Ishikawa (cell line): ENCODE results near the gene DOCK7.
A peak's percentile ranks its signal among the peaks of the same experiment; 100 is the strongest.

Experiments used
- CEBPB ChIP-seq: IDR thresholded peaks from 2 replicates; pipeline ENCODE4 v1.6.1; 2012
- CREB1 ChIP-seq: IDR thresholded peaks from 2 replicates; pipeline ENCODE4 v1.6.1; 2012; ENCODE audit warnings: low read depth
- EGR1 ChIP-seq: IDR thresholded peaks from 2 replicates; pipeline ENCODE4 v1.6.1; 2012
- EP300 ChIP-seq: IDR thresholded peaks from 2 replicates; pipeline ENCODE4 v1.6.1; 2012; ENCODE audit warnings: borderline replicate concordance
- FOXM1 ChIP-seq: IDR thresholded peaks from 2 replicates; pipeline ENCODE4 v1.6.1; 2012; ENCODE audit warnings: low read depth, borderline replicate concordance
- MAX ChIP-seq: IDR thresholded peaks from 2 replicates; pipeline ENCODE4 v1.6.1; 2012
- NFIC ChIP-seq: IDR thresholded peaks from 2 replicates; pipeline ENCODE4 v1.6.1; 2012
- RAD21 ChIP-seq: IDR thresholded peaks from 2 replicates; pipeline ENCODE4 v1.6.1; 2012; ENCODE audit warnings: low read depth
- TAF1 ChIP-seq: IDR thresholded peaks from 2 replicates; pipeline ENCODE4 v1.6.1; 2012; ENCODE audit warnings: low read depth, mild to moderate bottlenecking
- TCF12 ChIP-seq: IDR thresholded peaks from 2 replicates; pipeline ENCODE4 v1.6.1; 2012; ENCODE audit warnings: low read depth
- TEAD4 ChIP-seq: IDR thresholded peaks from 2 replicates; pipeline ENCODE4 v1.6.1; 2012
- YY1 ChIP-seq: IDR thresholded peaks from 2 replicates; pipeline ENCODE4 v1.6.1; 2012; ENCODE audit warnings: low read depth
- ZBTB7A ChIP-seq: IDR thresholded peaks from 2 replicates; pipeline ENCODE4 v1.6.1; 2012; ENCODE audit warnings: low read depth
- TF ChIP-seq, protein P1 (sequence below): IDR thresholded peaks from 2 replicates; pipeline ENCODE4 v1.6.1; 2012; ENCODE audit warnings: low read depth, mild to moderate bottlenecking
- TF ChIP-seq, protein P2 (sequence below): IDR thresholded peaks from 2 replicates; pipeline ENCODE4 v1.6.1; 2012

DOCK7 gene

GRCh38 chr1:62436039-62436465, 252.1 kb downstream of the DOCK7 start:
- TF ChIP-seq, protein P1, sequence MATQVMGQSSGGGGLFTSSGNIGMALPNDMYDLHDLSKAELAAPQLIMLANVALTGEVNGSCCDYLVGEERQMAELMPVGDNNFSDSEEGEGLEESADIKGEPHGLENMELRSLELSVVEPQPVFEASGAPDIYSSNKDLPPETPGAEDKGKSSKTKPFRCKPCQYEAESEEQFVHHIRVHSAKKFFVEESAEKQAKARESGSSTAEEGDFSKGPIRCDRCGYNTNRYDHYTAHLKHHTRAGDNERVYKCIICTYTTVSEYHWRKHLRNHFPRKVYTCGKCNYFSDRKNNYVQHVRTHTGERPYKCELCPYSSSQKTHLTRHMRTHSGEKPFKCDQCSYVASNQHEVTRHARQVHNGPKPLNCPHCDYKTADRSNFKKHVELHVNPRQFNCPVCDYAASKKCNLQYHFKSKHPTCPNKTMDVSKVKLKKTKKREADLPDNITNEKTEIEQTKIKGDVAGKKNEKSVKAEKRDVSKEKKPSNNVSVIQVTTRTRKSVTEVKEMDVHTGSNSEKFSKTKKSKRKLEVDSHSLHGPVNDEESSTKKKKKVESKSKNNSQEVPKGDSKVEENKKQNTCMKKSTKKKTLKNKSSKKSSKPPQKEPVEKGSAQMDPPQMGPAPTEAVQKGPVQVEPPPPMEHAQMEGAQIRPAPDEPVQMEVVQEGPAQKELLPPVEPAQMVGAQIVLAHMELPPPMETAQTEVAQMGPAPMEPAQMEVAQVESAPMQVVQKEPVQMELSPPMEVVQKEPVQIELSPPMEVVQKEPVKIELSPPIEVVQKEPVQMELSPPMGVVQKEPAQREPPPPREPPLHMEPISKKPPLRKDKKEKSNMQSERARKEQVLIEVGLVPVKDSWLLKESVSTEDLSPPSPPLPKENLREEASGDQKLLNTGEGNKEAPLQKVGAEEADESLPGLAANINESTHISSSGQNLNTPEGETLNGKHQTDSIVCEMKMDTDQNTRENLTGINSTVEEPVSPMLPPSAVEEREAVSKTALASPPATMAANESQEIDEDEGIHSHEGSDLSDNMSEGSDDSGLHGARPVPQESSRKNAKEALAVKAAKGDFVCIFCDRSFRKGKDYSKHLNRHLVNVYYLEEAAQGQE = no peak
- TF ChIP-seq NFIC (no peak), YY1 (peak; percentile 96), TCF12 (no peak), CREB1 (no peak), MAX (no peak; the same call in 1 of the 2 replicates), RAD21 (no peak), TEAD4 (no peak), TAF1 (peak; percentile 97)
- TF ChIP-seq, protein P2, sequence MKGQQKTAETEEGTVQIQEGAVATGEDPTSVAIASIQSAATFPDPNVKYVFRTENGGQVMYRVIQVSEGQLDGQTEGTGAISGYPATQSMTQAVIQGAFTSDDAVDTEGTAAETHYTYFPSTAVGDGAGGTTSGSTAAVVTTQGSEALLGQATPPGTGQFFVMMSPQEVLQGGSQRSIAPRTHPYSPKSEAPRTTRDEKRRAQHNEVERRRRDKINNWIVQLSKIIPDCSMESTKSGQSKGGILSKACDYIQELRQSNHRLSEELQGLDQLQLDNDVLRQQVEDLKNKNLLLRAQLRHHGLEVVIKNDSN = no peak

DNA sequence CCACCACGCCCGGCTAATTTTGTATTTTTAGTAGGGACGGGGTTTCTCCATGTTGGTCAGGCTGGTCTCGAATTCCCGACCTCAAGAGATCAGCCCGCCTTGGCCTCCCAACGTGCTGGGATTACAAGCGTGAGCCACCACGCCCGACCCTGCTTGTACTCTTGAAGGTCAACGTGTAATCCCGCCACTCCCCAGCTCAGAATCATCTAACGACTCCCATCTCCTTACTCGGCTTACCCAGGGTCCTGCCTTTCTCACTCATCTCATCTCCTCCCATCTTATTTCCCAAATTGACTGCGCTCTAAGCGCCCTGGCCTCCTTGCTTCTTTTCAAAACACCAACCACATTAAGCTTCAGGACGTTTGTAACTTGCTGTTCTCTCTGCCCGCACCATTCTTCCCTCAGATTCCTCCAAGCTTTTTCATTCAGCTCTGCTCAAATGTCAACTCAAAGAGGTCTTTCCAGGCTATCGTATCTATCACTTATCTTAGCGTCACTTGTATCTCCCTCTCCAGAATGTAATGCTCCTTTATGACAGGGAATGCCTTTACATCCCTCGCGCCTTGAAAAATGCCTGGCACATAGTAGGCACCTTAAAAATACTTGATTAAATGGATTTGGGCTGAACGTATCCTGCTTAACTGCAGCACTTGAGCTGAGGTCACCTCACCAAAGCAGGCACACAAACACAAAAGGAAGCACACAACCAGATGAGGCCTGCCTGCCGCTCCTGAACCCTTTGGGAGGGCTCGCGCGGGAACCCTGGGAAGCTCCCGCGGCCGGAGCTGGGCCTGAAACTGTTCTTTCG, 252.8 kb downstream of the DOCK7 start:
- TF ChIP-seq CEBPB (no peak), CREB1 (no peak), ZBTB7A (no peak), EGR1 (no peak), FOXM1 (no peak), TCF12 (no peak), YY1 (no peak), NFIC (no peak), TEAD4 (no peak), MAX (no peak)

DNA sequence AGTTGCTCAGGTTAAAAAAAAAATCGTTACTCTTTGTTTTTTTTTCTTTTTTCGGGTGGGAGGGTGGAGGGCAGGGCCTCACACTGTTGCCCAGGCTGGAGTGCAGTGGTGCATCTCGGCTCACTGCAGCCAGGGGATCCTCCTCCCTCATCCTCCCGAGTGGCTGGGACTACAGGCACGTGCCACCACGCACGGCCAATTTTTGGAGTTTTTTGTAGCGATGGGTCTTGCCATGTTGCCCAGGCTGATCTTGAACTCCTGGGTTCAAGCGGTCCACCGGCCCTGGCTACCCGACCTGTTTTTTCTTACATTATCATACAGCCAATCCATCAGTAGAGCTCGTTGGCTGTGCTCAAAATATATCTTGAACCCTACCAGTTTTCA, 253.6 kb downstream of the DOCK7 start:
- TF ChIP-seq ZBTB7A (no peak), FOXM1 (no peak)
- TF ChIP-seq, protein P2 = no peak

DNA sequence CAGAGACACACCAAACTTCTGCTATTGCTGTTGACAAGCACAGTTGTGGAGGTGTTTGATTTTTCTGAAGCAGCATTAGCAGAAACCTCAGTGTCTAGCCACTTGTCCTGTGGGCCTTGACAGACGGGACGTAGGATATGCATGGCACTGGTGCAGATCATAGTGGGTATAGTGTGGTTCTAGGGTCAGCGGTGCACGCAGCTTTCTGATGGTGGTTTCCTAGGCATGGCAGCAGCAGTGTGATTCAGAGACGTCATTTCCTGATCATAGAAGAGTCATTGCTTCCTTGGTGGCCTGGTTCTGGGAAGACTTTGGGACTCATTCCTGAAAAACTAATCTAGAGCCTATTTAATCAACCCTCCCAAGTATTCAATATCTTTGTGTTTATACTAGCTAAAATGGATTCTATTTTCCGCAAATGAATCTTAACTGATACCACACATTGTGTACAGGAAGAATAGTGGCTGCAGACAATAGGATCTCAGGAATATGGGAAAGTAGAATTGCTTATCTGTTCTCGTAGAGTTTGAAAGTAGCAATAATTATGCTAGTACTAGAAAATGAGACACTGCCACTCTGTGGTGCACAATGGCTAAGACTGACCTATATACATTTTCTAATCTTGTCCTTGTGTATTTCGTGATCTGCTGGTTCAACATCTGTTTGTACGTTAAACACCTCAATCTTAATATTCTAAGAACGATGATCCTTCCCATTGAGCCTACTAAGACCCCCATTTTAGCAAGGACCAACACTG, 254.1 kb downstream of the DOCK7 start:
- TF ChIP-seq YY1 = no peak
- TF ChIP-seq EGR1 = no peak
- TF ChIP-seq, protein P2 = no peak
- TF ChIP-seq NFIC = no peak
- no peak for TF ChIP-seq CEBPB
- TF ChIP-seq TCF12 = no peak
- TF ChIP-seq EP300 = no peak
- TF ChIP-seq ZBTB7A = no peak
- no peak for TF ChIP-seq TEAD4
- TF ChIP-seq, protein P1 = no peak
- TF ChIP-seq FOXM1 = no peak
- no peak for TF ChIP-seq MAX
- no peak for TF ChIP-seq TAF1
- TF ChIP-seq CREB1 = no peak

GRCh38 chr1:62429581-62429980, 258.6 kb downstream of the DOCK7 start:
- no peak for TF ChIP-seq EGR1
- no peak for TF ChIP-seq TCF12
- TF ChIP-seq, protein P2 = no peak
- no peak for TF ChIP-seq RAD21
- no peak for TF ChIP-seq MAX
- TF ChIP-seq TEAD4 = no peak
- TF ChIP-seq NFIC = no peak
- TF ChIP-seq, protein P1 = no peak
- TF ChIP-seq FOXM1 = no peak
- no peak for TF ChIP-seq EP300
- no peak for TF ChIP-seq TAF1
- no peak for TF ChIP-seq CEBPB
- TF ChIP-seq CREB1 = no peak
- no peak for TF ChIP-seq YY1
- TF ChIP-seq ZBTB7A = no peak
